NCI-H524 treated with DMSO at 0.1 percent for 48 hours (cell line): ENCODE results near the gene ANXA10.
"Not testable (repeated sequence)": the region's sequence is repeated elsewhere in the genome, so short reads cannot be mapped to it uniquely, and the experiment has no call there.

ENCODE experiments used
- DNase-seq: peaks from one replicate; lab custom pipeline; 2025; lab: John Stamatoyannopoulos, UW

Gene ANXA10

DNA sequence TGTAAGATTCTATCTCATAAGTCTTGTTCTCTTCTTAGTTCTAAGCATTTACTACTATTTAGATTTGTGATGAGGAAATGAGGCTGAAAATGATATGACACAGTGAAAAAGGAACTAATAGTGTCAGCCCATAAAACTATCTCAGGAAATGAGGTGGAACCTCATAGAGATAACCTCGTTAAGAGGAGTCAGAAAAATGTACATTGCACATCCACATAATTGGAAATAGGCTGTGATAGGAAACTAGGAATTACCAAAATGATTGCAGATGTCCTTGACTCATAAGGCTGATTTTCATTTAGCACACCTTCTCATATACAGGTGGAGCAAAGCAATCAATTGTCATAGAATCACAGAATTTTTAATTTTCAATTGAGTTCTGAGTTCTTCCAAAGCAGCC, 26.8 kb downstream of the ANXA10 start:
- no peak for DNase-seq

GRCh38 chr4:168119890-168120289, 27.6 kb downstream of the ANXA10 start:
- DNase-seq: no peak

DNA sequence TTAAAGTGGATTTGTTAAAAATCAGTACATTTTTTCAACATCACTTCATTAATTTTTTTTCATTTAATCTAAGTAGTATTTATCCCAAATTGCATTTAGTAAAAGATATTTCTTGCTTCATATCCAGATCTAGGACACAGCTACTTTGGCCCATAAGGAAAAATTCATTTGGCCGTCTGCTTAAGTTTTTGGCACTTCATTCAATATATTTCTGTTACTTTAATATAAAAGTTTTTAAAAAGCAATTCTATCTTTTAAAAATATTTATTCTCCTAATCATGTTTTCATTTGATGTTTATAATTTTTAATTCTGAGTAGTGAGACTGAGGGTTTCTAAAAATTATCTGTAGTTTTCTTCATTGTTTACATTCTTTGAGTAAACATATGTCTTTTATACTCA, 28.5 kb downstream of the ANXA10 start:
- DNase-seq: no peak

DNA sequence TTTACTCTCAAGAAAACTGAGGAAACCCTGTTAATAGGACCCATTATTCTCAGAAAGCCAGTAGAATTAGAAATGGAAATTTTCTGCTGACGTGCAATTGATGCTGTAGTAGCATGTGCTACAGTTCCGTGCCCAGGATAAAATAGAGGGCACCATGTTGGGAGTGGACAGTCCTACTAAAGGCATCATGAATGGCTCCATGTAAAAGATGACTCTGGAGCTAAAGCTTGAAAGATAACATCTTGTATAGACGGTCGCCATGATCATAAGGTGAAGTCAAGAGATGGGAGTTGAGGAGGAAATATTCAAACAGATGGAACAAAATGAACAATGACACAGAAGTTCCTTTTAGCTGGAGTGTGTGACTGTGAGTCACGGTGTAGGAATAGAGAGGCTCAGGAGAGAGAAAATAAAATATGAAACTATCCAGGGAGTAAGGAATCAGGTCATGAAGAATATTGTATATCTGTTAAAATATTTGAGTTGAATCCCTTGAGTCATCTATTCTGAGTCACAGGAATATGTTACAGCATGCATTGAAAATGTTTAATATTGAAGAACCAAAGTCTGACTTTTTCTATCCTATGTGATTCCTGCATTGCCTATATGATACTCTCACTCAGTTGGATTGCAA, 31.8 kb downstream of the ANXA10 start:
- DNase-seq: no peak

DNA sequence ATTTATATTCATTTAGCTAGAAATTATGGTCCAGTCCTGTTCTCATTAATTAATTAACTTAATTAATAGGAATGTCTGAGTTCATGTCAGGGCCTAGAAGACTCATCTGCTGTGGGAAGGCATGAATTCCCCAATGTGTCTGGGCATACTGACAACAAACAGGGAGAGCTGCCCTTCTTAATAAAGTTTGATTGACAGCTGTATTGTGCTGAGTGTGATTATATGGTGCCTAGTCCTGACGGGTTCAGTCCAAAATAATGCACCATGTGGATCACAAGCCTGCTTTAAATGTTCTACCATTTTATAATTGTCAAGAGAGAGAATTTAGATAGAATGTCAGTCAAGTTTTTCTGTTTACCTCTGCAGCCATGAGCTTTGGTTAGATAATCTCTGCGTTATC, 34.6 kb downstream of the ANXA10 start:
- no peak for DNase-seq

- DNase-seq: no peak
Observed at GRCh38 chr4:168128601-168129000, 36.3 kb downstream of the ANXA10 start.

- no peak for DNase-seq
Observed at GRCh38 chr4:168129046-168129772, 36.9 kb downstream of the ANXA10 start.

- no peak for DNase-seq
Observed at GRCh38 chr4:168129802-168130201, 37.5 kb downstream of the ANXA10 start.

DNA sequence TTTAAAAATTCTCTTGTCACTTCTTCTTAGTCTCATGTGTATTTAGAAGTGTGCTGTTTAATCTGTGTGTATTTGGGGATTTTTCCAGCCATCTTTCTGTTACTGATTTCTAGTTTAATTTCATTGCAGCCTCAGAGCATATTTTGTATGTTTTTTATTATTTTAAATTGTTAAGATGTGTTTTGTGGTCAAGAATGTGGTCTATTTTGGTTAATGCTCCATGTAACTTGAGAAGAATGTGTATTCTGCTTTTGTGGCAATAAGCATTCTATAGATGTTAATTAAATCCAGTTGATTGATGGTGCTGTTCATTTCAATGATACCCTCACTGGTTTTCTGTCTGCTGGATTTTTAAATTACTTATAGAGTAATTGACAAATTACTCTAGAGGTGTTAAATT, 38.9 kb downstream of the ANXA10 start:
- no peak for DNase-seq

DNA sequence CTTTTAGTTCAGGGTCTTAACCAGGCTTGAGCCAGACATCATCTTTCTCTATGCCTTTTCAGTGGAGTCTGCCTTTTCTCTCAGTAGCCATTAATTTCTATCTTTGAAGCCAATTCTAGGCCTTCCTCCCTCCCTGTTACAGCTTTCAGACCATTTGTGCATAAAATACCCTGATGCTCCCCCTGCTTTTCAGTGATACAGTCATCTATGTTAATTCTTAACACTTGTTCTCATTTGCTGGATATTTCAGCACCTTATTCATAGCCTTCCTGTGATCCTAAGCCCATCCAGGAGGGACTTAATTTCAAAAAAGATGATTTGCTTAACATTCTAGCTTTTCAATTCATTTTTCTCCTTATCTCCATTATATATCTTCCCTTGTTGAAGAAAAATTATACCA, 42.3 kb downstream of the ANXA10 start:
- DNase-seq: no peak

DNA sequence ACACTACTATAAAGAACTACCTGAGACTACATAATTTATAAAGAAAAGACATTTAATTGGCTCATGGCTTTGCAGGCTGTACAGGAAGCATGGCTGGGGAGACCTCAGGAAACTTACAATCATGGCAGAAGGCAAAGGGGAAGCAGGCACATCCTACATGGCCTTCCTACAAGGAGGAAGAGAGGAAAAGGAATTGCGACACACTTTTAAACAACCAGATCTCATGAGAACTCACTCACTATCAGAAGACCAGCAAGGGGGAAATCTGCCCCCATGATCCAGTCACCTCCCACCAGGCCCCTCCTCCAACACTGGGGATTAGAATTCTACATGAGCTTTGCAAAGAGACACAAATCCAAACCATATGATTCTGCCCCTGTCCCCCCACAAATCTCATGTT, 43.5 kb downstream of the ANXA10 start:
- DNase-seq: not testable (repeated sequence)

- not testable (repeated sequence) for DNase-seq
Observed at GRCh38 chr4:168137695-168138094, 45.4 kb downstream of the ANXA10 start.

DNA sequence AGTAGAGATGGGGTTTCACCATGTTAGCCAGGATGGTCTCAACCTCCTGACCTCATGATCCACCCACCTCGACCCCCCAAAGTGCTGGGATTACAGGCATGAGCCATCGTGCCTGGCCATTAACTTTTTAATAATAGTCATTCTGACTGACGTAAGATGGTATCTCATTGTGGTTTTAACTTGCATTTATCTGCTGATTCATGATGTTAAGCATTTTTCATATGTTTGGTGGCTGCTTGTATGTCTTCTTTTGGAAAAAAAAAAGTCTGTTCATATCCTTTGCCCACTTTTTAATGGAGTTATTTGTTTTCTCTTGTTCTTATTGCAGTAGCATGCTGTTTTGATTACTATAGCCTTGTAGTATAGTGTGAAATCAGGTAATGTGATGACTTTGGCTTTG, 45.8 kb downstream of the ANXA10 start:
- DNase-seq: no peak

- no peak for DNase-seq
Observed at GRCh38 chr4:168139336-168139735, 47.0 kb downstream of the ANXA10 start.

DNA sequence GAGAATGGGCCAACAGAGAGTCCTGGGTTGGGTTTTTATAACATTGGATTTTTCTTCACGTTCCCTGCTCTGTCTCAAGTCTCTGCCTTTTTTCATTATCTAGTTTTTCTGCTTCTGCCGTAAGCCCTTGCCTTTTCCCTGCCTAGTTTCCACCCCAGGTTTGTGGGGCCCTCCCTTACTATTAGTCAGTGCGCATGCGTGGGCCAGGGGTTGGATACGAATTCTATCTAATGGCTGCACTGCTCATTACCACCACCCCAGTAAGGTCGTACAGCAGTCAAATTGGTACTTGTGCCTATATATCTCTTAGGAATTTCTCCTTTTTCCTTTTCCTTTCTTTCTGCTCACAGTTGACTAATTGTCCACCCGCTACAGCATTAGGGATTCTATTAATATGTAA, 49.4 kb downstream of the ANXA10 start:
- no peak for DNase-seq

GRCh38 chr4:168143601-168144000, 51.3 kb downstream of the ANXA10 start:
- no peak for DNase-seq

DNA sequence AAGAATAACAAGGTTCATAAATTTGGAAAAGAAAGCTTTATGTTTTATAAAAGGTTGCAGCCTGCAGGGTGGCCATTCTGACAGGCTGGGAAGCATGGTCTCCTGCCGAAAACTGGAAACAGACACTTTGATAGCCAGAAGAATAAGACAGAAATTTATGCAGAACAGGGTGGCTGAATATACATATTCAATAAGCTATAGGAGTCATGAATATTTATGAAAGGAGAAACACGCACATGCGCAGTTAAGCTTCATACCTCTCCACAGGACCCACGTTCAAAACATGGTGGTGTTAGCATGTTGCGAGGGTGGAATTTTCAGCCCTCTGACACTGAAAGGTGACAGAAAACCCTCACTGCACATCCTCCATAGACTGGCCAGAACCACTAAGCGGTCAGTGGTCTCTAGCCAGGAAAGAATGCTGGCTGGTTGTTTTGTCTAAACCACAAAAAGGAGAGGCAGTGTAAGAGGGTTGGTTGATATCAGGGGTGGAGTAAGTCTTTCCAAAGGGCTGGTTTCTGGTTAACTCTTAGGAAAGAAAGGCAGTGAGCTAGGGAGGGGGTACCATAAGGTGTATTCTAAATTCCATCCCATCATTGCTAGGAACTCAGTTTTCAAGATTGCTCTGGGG, 58.2 kb downstream of the ANXA10 start:
- DNase-seq: no peak

- no peak for DNase-seq
Observed at GRCh38 chr4:168151327-168151726, 59.0 kb downstream of the ANXA10 start.

- no peak for DNase-seq
Observed at GRCh38 chr4:168152837-168153500, 60.6 kb downstream of the ANXA10 start.

DNA sequence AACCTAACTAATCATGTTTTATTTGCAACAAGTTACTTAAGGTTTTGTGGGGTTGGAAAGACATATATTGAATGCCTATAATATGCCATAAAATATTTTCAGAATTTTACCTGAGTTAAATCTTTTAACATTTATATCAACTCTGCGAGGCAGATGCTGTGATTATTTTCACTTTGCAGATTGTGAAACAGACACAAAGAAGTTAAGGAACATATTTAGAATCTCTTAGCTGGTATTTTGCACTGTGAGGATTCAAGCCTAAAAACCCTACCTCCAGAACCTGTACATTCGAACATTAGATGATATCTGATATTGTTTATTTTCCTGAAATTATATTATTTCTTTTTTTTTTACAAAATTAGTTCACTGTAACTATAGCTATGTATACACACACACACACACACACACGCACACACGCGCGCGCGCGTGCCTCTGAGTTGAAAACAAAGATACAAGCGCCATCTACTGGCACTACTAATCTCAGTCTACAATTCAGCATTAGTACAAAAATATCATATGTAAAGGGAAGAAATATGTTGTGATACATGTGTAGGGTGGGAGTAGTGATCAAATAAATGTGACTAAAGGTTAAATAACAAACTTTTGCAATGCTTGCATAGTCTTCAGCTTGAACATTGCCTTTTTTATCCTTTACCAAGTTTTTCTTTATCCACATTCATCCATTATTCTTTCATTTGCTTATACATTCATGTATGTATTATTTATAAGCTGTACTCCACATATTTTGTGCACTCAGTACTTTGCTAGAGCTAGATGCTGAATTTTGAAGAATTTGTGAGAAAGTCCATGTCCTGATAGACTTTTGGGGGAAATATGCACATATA, 61.5 kb downstream of the ANXA10 start:
- DNase-seq: peak; percentile 4

DNA sequence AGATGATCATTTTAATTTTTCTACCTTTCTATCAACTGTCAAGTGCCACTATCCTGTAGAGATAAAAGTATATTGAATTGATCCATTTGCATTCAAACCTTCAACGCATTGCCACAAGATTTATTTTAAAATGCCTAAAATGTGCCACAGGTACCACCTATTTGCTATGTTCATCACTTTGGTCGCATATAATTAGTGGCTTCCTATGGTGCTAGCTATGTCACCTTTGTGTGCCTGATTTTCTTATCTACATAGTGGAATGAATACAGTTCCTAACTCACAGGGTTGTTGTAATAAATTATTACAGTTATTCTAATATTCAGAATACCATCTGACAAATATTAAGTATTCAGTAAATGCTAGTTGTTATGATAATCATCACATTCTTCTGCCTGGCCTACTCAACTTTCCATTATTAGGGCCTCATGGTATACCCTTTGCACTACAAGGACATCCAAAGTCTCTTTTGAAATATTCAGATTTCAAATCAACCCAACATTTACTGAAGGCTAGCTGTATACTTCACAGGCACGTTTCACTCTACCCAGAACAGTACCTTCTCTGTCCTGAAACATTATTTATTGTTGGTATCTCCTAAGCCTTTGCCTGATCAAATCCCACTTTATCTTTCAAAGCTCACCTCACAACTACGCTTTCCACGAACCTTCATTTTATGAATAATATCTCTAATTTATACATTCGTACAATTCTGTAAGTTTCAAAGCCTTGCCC, 62.4 kb downstream of the ANXA10 start:
- DNase-seq: no peak
